ENCODE measurements around the gene CCR4. TPM values are rescaled to one million over a fixed set of nuclear protein-coding genes. Genes with fewer than 3 reads are reported as not detected.
"Not testable (repeated sequence)": the region's sequence is repeated elsewhere in the genome, so short reads cannot be mapped to it uniquely, and the experiment has no call there.

The CCR4 gene
- not detected in 2 replicates for total RNA-seq

GRCh38 chr3:32951410-32951811, at the start of gene CCR4:
TSS of gene CCR4 (plus strand) at chr3:32951644. CDS start at chr3:32953423, 1,779 bp downstream.
- no peak for DNase-seq (ENCODE audit: low read depth)

- DNase-seq (ENCODE audit: low read depth): not testable (repeated sequence)
Observed at GRCh38 chr3:32902887-32903371, 48.5 kb upstream of the CCR4 start.

- DNase-seq (ENCODE audit: low read depth): no peak
Observed at GRCh38 chr3:32903953-32904352, 47.5 kb upstream of the CCR4 start.

- DNase-seq (ENCODE audit: low read depth): no peak
Observed at GRCh38 chr3:32909999-32910398, 41.4 kb upstream of the CCR4 start.

- no peak for DNase-seq (ENCODE audit: low read depth)
Observed at GRCh38 chr3:32910954-32911353, 40.5 kb upstream of the CCR4 start.

- no peak for DNase-seq (ENCODE audit: low read depth)
Observed at GRCh38 chr3:32912046-32912445, 39.4 kb upstream of the CCR4 start.

GRCh38 chr3:32913790-32914446, 37.5 kb upstream of the CCR4 start:
- DNase-seq (ENCODE audit: low read depth): peak; percentile 59

GRCh38 chr3:32919920-32920319, 31.5 kb upstream of the CCR4 start:
- DNase-seq (ENCODE audit: low read depth): no peak

- no peak for DNase-seq (ENCODE audit: low read depth)
Observed at GRCh38 chr3:32922078-32922477, 29.4 kb upstream of the CCR4 start.

- DNase-seq (ENCODE audit: low read depth): no peak
Observed at GRCh38 chr3:32930161-32930560, 21.3 kb upstream of the CCR4 start.

GRCh38 chr3:32931273-32931672, 20.2 kb upstream of the CCR4 start:
- DNase-seq (ENCODE audit: low read depth): not testable (repeated sequence)

GRCh38 chr3:32934150-32934742, 17.2 kb upstream of the CCR4 start:
- DNase-seq (ENCODE audit: low read depth): peak; percentile 16

GRCh38 chr3:32937331-32937730, 14.1 kb upstream of the CCR4 start:
- DNase-seq (ENCODE audit: low read depth): no peak

- DNase-seq (ENCODE audit: low read depth): not testable (repeated sequence)
Observed at GRCh38 chr3:32939531-32940284, 11.7 kb upstream of the CCR4 start.

- no peak for DNase-seq (ENCODE audit: low read depth)
Observed at GRCh38 chr3:32940726-32941125, 10.7 kb upstream of the CCR4 start.

GRCh38 chr3:32945136-32945535, 6.3 kb upstream of the CCR4 start:
- peak; percentile 33 for DNase-seq (ENCODE audit: low read depth)

GRCh38 chr3:32945598-32945997, 5.8 kb upstream of the CCR4 start:
- not testable (repeated sequence) for DNase-seq (ENCODE audit: low read depth)

- DNase-seq (ENCODE audit: low read depth): no peak
Observed at GRCh38 chr3:32946973-32947788, 4.3 kb upstream of the CCR4 start.

GRCh38 chr3:32947789-32948238, 3.6 kb upstream of the CCR4 start:
- DNase-seq (ENCODE audit: low read depth): peak; percentile 70

GRCh38 chr3:32948625-32949445, 2.6 kb upstream of the CCR4 start:
- DNase-seq (ENCODE audit: low read depth): no peak

GRCh38 chr3:32950516-32950915, 928 bp upstream of the CCR4 start:
- no peak for DNase-seq (ENCODE audit: low read depth)
